ENCODE data around the gene CTR9.

CTR9 gene

GRCh38 chr11:10709299-10710086 lies 41.6 kb upstream of the CTR9 start:
- Histone ChIP-seq H3K4me3 (ENCODE audit: low read length) (no peak overlapping the region), H3K4me2 (ENCODE audit: low read length) (no peak overlapping the region), H3K4me1 (ENCODE audit: low read length) (no peaks in the 10 kb centered on the region), H3K79me2 (ENCODE audit: low read length) (no peaks in the 10 kb centered on the region), H3K27ac (ENCODE audit: low read length) (no peak overlapping the region), H3K36me3 (replicated peaks; ENCODE audit: low read depth, low read length) (no peaks in the 10 kb centered on the region), H3K9ac (ENCODE audit: low read length) (no peak overlapping the region), H3K9me3 (ENCODE audit: insufficient read depth, low read length) (no peaks in the 10 kb centered on the region), H2AFZ (ENCODE audit: low read depth, low read length) (no peak overlapping the region), H4K20me1 (ENCODE audit: insufficient read depth, low read length) (no peaks in the 10 kb centered on the region), H3K27me3 (ENCODE audit: low read depth, low read length) (peaks cover 9% of the 10 kb centered on the region; the same call in 1 of the 2 replicates)
- TF ChIP-seq CTCF (IDR thresholded peaks at IDR 0.05; ENCODE audit: low read depth, low read length) (no peak), EZH2phosphoT487 (IDR thresholded peaks at IDR 0.05; ENCODE audit: low read depth) (no peak)

- no peak overlapping the region for H3K4me3 ChIP-seq (ENCODE audit: low read length)
- H3K9ac ChIP-seq (ENCODE audit: low read length), result no peak overlapping the region
- H3K79me2 ChIP-seq (ENCODE audit: low read length), result no peaks in the 10 kb centered on the region
- H3K4me2 ChIP-seq (ENCODE audit: low read length), result no peak overlapping the region
- no peak for TF ChIP-seq CTCF (IDR thresholded peaks at IDR 0.05; ENCODE audit: low read depth, low read length)
- TF ChIP-seq EZH2phosphoT487 (IDR thresholded peaks at IDR 0.05; ENCODE audit: low read depth), result no peak
- H3K36me3 ChIP-seq (replicated peaks; ENCODE audit: low read depth, low read length), result no peaks in the 10 kb centered on the region
- no peaks in the 10 kb centered on the region for H4K20me1 ChIP-seq (ENCODE audit: insufficient read depth, low read length)
- no peaks in the 10 kb centered on the region for H3K4me1 ChIP-seq (ENCODE audit: low read length)
- H3K27me3 ChIP-seq (ENCODE audit: low read depth, low read length), result peaks cover 9% of the 10 kb centered on the region; the same call in 1 of the 2 replicates
- H3K9me3 ChIP-seq (ENCODE audit: insufficient read depth, low read length), result no peaks in the 10 kb centered on the region
- no peak overlapping the region for H3K27ac ChIP-seq (ENCODE audit: low read length)
- H2AFZ ChIP-seq (ENCODE audit: low read depth, low read length), result no peak overlapping the region
Observed at GRCh38 chr11:10715571-10715970, 35.5 kb upstream of the CTR9 start.

- Histone ChIP-seq H2AFZ (ENCODE audit: low read depth, low read length) (no peak overlapping the region), H4K20me1 (ENCODE audit: insufficient read depth, low read length) (no peaks in the 10 kb centered on the region), H3K9me3 (ENCODE audit: insufficient read depth, low read length) (no peaks in the 10 kb centered on the region), H3K9ac (ENCODE audit: low read length) (no peak overlapping the region), H3K36me3 (replicated peaks; ENCODE audit: low read depth, low read length) (no peaks in the 10 kb centered on the region), H3K4me1 (ENCODE audit: low read length) (no peaks in the 10 kb centered on the region), H3K27ac (ENCODE audit: low read length) (no peak overlapping the region), H3K4me2 (ENCODE audit: low read length) (no peak overlapping the region), H3K27me3 (ENCODE audit: low read depth, low read length) (peaks cover 9% of the 10 kb centered on the region; the same call in 1 of the 2 replicates), H3K4me3 (ENCODE audit: low read length) (no peak overlapping the region), H3K79me2 (ENCODE audit: low read length) (no peaks in the 10 kb centered on the region)
- TF ChIP-seq CTCF (IDR thresholded peaks at IDR 0.05; ENCODE audit: low read depth, low read length) (no peak), EZH2phosphoT487 (IDR thresholded peaks at IDR 0.05; ENCODE audit: low read depth) (no peak)
Observed at GRCh38 chr11:10716122-10716521, 34.9 kb upstream of the CTR9 start.

GRCh38 chr11:10716543-10717259 lies 34.3 kb upstream of the CTR9 start:
- H2AFZ ChIP-seq (ENCODE audit: low read depth, low read length), result no peak overlapping the region
- no peak overlapping the region for H3K4me2 ChIP-seq (ENCODE audit: low read length)

More at GRCh38 chr11:10716543-10717259, 34.3 kb upstream of the CTR9 start:
- H4K20me1 ChIP-seq (ENCODE audit: insufficient read depth, low read length), result no peaks in the 10 kb centered on the region
- H3K27me3 ChIP-seq (ENCODE audit: low read depth, low read length), result peaks cover 9% of the 10 kb centered on the region; the same call in 1 of the 2 replicates
- no peak overlapping the region for H3K9ac ChIP-seq (ENCODE audit: low read length)
- H3K36me3 ChIP-seq (replicated peaks; ENCODE audit: low read depth, low read length), result no peaks in the 10 kb centered on the region
- H3K79me2 ChIP-seq (ENCODE audit: low read length), result no peaks in the 10 kb centered on the region
- TF ChIP-seq CTCF (IDR thresholded peaks at IDR 0.05; ENCODE audit: low read depth, low read length) (no peak), EZH2phosphoT487 (IDR thresholded peaks at IDR 0.05; ENCODE audit: low read depth) (no peak)
- H3K9me3 ChIP-seq (ENCODE audit: insufficient read depth, low read length), result no peaks in the 10 kb centered on the region
- H3K27ac ChIP-seq (ENCODE audit: low read length), result no peak overlapping the region
- H3K4me1 ChIP-seq (ENCODE audit: low read length), result no peaks in the 10 kb centered on the region
- H3K4me3 ChIP-seq (ENCODE audit: low read length), result no peak overlapping the region

All from OCI-LY3 (cell line).